ENCODE data around the gene OR2F1.

Gene OR2F1, protein sequence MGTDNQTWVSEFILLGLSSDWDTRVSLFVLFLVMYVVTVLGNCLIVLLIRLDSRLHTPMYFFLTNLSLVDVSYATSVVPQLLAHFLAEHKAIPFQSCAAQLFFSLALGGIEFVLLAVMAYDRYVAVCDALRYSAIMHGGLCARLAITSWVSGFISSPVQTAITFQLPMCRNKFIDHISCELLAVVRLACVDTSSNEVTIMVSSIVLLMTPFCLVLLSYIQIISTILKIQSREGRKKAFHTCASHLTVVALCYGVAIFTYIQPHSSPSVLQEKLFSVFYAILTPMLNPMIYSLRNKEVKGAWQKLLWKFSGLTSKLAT

DNA sequence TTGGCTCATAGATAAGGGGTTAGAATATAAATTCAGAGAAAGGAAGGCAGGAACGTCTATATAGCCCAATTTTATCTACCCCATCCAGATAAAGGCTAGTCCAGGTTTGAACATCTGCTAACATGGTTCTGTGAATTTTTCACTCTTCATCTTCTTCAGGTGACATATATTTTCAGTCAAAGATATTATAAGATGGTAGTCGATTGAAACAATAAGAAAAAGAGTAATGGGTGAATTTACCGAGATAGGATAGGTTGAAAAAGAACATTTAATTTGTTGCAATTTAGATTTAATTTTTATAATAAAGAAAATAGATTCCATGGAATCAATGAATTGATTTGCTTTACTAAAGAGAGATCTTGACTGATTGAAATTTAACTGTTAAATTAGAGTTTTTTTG is at the start of gene OR2F1:
OR2F1 (plus strand) TSS at position 301 of the 400 bp plus-strand sequence. CDS start 5,127 bp downstream, outside the sequence.
- no peak for DNase-seq (ENCODE audit: low read depth in 2 of 2)

DNA sequence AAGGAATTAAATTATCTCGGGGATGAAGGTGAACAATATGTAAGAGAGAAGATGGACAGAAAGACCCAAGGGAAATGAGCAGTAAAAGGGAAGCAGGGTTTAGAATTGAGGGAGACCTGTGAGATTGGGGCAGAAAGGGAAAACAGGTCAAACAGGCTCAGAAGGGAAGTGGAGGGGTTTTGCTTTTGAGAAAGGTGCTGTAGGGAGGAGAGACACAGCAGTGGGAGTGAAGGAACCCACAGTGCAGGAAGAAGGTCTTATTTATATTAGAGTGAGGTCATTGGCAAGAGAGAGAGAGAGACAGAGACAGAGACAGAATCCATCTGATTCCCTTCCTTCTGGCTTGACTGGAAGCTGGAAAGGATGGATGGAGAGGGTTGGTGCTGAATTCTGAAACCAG is 49.1 kb upstream of the OR2F1 start:
- DNase-seq (ENCODE audit: low read depth in 2 of 2), result no peak

DNA sequence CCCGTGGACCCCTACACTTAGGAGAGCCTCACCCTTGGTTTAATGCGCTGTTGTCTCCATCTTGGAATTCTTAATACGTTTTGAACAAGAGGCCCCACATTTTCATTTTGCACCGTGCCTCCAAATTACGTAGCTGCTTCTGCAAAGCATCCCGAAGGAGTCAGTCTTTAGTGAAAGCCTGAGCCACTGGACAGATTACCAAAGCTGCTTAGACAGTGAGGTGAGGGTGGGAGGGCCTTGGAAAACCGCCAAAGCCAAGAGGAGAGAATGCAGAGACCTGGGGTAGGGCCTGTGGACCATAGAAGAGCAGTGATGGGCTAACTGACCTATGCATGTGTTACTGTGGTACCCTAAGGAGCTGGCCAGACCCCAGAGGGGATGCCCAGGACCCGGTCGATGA is 48.5 kb upstream of the OR2F1 start:
- DNase-seq (ENCODE audit: low read depth in 2 of 2), result no peak

DNA sequence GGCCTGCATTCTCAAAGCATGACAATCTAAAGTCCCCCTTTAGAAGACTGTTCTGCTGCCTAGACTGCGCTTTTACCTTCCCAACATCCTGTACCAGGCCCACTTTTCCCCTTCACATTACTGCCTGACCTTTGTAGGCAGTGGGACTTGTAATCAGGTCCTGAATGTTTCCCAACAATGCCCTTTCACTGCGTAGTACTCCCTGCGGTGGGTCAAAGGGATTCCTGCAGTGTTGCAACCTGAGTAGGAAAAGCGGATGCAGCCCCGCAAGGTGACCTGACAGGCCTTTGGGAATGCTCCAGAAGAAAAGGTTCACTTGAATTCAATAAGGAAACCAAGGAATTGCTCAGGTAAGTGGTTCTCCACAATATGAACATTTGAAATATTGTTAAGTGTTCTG is 47.7 kb upstream of the OR2F1 start:
- DNase-seq (ENCODE audit: low read depth in 2 of 2), result no peak

DNA sequence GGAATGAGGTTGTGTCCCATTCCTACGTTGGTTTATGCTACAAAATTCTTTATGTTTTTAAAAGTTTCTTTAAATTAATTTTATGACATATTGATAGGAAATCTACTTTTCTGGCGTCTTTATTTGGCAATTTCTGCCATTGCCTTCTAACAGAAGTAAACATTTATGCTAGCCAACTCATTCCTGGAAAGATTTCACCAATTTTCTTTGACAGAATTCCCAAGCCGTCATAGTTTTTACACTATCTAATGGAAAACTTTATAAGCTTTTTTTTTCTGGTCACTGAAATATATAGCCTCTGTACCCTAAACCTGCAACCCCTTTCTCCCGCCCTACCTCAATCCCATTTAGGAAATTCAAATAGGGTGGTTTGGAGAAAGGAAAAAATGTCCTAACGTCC is 46.5 kb upstream of the OR2F1 start:
- DNase-seq (ENCODE audit: low read depth in 2 of 2), result no peak

DNA sequence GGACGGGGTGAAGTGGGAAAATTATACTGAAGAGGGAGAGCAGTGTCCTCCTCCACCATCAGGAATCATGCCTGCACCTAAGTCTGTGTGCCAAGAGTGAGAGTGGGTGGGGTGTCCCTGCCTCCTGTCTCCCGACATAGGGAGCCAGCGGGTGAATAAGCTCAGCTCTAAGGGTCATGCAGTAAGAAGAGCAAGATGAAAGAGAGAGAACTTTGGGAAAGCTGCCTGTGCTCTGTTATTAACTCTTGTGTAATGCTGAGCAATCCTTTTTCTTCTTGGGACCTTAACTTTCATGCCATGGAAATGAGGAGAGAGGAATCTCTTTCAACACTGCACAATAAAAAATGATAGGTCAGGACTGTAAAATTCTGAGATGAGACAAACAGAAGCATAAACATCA is 44.8 kb upstream of the OR2F1 start:
- no peak for DNase-seq (ENCODE audit: low read depth in 2 of 2)

DNA sequence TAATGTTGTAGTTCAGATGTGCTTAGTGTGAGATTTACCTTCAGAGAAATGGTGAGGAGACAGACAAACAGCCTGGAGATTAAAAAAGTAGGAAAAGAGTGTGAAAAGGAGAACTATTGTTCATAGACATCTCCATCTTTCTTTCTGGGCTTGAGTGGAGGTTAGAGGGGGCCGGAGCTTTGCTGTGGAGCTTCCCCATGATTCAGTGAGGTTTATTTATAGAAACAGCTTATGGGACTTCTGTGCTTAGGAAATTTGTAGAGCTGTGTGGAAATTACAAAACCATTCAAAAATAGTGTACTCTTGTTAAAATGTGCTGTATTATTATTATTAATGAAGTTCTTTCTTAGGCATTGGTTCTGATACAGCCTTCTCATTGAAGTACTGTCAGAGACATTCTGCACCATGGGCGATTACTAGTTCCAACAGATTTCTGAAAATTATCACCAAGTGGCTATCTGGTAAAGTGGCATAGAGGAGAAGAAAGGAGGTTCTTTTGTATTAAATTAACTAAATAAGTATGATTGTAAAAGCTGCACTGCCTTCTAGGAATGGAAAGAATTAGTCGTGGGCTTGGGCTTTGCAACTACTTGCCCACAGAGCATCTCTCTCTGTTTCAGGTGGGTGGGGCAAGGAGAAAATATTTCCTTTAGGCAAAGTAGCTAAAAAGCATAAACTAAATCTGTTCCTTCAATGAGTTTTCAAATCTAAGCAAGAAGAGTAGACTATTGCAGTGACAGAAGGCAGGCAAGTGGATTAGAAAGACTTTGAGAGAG is 44.0 kb upstream of the OR2F1 start:
- no peak for DNase-seq (ENCODE audit: low read depth in 2 of 2)

DNA sequence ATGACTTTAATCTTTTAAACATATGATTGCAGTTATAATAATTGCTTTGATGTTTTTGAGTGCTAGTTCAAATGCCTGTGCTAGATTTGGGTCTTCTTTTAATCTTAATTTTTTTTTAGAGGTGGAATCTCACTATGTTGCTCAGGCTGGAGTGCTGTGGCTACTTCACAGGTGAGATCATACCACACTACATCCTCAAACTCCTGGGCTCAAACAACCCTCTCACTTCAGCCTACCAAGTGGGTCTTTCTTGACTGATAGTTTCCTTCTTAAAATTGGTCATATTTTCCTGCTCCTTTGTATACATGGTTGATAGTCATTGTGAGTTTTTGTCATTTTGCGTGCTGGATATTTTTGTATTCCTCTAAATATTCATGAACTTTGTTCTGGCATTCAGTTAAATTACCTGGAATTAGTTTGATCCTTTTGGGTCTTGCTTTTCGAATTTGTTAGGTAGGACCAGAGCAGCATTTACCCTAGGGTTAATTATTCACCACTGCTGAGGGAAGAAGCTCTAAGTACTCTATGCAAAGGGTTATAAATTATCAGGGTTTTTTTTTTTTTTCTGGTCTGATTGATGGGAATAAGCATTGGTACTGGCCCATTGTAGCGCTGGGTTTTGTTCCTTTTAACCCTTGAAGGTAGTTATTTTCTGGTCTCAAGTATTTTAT is 40.6 kb upstream of the OR2F1 start:
- no peak for DNase-seq (ENCODE audit: low read depth in 2 of 2)

DNA sequence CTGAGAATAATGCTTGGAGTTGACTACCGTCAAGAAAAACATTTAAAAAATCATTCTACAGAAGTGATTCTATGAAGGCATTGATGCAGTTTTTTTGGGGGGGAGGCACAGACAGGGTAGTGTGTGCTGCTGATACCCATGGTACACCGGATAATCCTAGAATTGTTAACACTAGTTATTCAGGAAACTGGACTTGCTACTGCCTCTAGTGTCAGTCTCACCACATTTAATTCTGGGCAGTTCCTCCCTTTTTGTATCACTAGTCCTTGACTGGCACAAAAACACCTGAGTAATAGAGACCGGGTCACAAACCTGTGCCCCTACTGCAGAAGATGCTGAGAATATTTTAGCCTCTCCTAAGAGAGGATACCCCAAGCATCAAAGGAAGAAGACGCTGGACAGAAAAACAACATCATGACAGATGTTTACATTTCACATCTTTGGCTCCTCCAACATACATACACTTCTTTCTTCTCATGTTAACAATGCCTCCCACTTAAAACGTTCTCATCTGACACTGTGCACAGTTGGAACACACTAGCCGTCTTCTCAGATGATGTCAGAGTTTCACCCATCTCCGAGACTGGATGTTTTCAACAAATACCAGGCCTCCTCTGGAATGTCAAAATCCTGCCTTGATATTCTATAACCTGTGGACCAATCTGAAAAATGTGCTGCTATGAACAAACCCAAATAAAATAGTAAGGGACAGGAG is 39.5 kb upstream of the OR2F1 start:
- DNase-seq (ENCODE audit: low read depth in 2 of 2), result no peak

DNA sequence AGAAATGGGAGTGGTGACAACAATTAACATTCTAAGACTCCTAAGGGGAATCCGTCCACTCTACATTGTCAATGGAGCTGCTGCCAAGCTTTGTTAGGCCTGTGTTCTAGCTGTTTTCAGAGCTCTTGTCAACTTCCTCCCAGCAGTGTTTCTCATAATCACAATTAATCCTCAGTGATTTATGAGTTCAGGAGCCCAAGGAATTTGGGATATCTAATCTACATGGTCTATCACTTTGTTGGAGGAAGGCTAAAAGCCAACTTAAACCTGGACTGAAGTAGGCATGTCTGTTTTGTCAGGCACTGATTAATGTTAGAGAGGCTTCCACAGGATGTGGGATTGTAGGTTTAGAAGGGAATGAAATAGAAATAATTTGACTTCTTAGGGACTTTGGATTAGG is 29.8 kb upstream of the OR2F1 start:
- DNase-seq (ENCODE audit: low read depth in 2 of 2), result no peak

DNA sequence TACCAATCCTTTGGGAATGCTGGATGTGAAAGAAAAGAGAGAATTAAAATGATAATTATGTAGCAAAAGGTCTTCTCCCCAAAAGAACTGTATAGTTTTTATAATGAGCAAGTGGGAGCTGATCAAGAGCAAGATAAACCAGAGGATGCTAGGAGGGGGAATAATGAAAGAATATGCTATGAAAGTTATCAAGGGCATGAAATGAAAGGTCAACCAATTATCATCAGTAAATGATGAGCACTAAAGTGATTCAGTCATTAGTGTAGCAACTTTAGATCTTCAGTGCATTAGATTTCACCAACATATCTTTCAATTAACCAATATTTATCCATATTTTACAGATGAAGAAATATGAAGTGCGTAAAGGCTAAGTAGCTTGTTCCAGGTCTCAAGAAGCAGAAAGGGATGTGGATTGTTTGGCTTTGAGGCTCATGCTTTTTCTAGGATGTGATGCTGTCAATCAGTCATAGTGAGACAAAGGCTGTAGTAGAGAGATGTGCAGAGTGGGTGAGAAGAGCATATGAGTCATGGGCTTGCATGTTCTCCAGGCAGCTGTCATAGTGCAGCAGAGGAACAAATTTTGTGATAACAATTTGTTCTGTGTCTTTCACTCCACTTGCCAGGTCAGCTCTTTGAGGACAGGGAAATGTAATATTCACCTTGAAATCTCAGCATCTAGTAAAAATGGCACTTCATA is 25.3 kb upstream of the OR2F1 start:
- no peak for DNase-seq (ENCODE audit: low read depth in 2 of 2)

DNA sequence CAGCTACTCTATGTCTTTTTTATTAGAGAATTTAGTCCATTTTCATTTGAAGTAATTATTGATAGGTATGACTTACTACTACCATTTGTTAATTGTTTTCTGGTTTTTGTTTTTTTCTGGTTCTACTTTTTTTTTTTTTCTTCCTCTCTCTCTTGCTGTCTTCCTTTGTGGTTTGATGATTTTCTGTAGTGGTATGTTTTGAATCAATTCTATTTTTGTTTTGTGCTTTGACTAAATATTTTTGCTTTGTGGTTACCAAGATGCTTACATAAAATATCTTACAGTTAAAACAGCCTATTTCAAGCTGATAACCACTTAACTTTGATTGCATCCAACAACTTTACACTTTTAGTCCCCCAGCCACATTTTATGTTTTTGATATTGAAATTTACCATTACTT is 22.9 kb upstream of the OR2F1 start:
- DNase-seq (ENCODE audit: low read depth in 2 of 2), result no peak

DNA sequence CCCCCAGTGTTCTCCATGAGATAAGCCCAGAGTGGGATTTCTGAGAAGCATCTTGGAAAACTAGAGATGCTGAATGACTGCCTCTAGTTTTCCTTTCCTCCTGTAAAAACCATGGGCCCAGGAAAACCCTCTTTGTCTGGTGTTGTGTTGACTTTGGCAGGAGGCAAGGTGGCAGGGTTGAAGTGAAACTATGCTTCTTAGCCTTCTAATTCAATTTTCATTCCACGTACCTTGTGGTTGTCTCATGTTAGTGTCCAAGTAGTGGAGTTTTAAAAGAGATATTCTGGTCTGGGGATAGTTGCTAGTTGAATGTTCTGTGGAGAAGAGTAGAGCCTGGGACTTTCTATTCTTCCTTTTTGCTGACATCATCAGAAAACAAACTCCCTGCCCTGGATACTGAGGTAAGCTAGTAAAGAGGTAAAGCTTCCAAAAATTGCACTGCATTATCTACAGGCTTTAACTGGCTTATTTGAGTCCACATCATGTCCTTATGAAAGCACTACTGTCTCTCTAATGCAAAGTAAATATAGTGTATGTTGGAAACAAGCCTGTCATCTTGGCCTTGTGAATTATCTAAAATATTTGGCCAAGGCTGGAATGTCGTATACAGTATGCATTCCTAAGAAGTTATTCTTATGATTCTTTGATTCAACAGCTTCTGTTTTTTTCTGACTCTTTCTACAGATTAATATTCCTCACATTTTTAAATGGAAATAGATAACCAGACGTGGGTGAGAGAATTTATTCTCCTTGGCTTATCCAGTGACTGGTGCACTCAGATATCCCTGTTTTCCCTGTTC is 19.9 kb upstream of the OR2F1 start, which contains the start of gene OR2F2:
OR2F2 (plus strand) TSS at position 708 of the 800 bp plus-strand sequence; CDS start at position 708, 0 bp downstream.
- DNase-seq (ENCODE audit: low read depth in 2 of 2), result no peak

DNA sequence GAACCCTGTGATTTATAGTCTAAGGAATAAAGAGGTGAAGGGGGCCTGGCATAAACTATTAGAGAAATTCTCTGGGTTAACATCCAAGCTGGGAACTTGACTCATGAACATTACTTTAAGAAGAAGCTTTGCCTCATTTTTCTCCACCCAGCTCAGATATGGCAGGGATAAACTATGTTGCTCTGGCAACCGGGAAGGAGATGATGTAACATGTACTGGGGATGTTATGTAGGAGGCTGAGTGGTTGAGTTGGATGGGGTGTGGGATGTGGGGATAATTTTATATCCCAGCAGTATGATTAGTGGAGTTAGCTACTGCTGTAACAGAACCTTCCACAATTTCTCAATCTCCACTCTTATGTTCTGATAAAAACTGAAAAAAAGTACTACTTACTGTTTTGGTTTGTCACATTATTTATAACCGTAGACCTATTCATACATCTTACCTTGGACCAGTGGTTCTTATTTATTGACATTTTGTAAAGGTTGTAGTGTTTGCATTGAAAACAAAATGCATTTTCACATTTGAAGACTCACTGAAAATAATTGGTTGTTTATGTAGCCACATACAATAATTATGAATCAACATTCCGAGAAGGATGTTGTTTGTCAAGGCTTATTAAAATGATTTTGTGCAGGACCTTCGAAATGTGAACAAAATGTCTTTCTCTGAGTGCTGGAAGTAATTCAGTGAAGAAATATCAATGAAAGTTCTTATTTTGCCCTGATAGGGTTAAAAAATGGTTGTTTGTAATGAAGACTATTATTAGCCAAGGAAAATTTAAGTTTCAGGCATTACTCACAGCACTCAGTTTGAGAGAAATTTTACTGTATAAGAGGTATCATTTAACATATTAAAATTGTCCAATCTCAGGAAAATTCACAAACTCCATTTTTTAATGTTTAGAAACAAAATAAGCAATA is 18.3 kb upstream of the OR2F1 start:
- no peak for DNase-seq (ENCODE audit: low read depth in 2 of 2)

DNA sequence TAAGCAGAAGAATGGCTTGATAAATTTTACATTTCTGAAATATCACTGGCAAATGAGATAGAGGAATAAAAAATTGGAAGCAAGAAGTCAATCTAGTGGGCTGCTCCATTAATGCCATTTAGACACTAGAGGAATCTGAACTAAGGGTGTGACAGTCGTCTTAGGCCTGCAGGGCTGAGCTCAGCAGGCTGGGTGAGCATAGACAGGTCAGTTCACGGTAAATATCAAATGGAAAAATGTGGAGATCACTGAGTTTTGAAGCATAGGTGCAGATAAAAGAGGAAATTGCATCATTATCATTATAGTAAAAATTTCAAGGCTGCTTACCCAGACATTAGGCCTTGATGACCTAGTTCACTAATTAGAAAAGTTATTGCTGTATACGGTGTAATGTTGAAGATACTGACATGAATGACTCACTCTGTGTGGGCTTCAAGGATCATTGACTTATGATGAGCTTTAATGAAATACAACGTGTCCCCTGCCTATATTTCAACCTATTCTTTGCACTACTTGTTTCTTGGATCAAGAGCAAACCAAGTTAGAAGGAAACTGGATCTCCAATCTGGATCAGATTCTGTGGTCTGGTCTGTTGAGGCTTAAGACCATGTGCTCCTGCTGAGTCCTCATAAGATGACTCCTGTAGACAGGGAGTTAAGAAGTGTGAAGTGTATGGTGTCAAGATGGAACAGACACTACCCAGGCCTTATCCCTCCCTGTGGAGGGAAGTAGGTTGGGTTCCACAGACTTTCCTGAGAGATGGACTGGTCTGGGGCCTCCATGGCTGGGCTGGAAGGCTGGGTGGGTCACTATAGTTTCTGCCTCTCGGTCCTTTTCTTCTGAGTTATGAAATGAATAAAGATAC is 16.0 kb upstream of the OR2F1 start:
- no peak for DNase-seq (ENCODE audit: low read depth in 2 of 2)

DNA sequence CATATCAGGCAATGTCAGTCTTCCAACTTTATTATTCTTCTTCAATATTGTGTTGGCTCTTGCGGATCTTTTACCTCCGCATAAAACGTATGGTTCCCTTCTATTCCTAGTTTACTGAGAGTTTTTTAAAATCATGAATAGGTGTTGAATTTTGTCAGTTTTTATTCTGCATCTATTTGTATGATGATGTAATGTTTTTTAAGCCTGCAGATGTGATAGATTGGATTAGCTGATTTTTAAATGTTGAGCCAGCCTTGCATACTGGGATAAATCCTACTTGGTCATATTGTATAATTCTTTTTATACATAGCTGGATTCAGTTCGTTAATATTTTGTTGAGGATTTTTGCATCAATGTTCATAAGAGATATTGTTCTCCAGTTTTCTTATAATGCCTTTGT is 9.2 kb upstream of the OR2F1 start:
- no peak for DNase-seq (ENCODE audit: low read depth in 2 of 2)

DNA sequence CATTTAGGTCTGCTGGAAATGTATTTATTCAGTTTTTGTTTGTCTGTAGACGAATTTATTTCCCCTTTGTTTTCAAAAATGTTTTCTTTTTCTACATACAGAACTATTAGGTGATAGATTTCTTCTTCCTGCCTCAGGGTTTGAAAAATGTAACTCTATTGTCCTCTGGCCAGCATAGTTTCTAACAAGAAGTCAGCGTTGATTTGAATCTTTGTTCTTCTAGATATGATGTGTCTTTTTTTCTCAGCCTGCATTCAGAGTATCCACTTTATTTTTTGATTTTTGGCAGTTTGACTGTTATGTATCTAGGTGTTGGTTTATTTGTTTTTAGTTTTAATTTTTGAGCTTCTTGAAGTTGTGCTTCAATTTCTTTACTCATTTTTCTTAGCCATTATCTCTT is 7.5 kb upstream of the OR2F1 start:
- no peak for DNase-seq (ENCODE audit: low read depth in 2 of 2)

DNA sequence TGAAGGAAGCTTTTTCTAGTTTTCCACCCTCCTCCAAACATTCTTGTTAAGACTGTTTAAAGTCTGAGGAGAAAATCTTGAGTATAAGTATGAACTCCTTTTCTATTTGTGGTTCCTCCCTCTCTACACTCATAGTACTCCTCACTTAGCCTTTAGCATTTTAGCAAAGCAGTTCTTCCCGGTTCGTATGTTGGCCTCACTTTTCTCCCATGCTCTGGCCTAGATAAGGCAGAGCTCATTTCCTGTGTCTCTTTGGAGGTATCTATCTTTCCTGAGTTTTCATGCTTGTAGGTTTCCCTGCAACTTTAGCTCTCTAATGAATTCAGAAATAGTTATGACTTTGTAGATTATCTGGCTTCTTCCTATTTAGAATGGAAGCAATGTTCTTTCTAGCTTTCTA is 5.9 kb upstream of the OR2F1 start:
- no peak for DNase-seq (ENCODE audit: low read depth in 2 of 2)

DNA sequence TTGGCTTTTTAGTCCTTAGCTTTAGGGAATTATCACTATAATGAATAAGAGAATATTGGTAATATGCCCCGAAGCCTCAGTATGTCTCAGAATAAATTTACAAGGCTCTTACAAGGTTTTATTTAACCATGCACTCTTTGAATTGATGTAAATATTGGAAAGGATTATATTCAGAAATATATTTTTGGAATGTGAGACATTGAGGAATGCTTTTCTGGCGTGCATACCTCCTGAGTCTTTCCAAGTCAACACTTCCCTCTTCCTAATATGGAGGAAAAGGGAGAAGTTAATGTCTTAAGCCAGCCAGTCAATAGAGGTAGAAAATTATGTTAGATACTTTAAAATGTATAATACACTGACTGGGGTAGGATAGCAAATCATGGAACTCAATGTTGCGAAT is 1.2 kb upstream of the OR2F1 start:
- no peak for DNase-seq (ENCODE audit: low read depth in 2 of 2)

Data from stimulated activated CD8-positive, alpha-beta memory T cell treated with anti-CD3 and anti-CD28 coated beads, Interleukin-15, amount 100 ng/mL, for 48 hours (primary cell).